Liver (tissue), 9 donors: ENCODE measurements around the gene FLVCR2. TPM values are rescaled to one million over a fixed set of nuclear protein-coding genes. Genes with fewer than 3 reads are reported as not detected.

Experiments used
- DNase-seq: peaks from one replicate; pipeline ENCODE4 v3.0.0-alpha.2; 2017; ENCODE audit warnings: low spot score
- H3K27ac ChIP-seq, 2 donors: one replicate each; pipeline ENCODE4 v1.7.0; 2013; ENCODE audit warnings: inconsistent platforms in 2 of 2, low read length in 2 of 2, control low read depth in 1 of 2, low read depth in 1 of 2, mild to moderate bottlenecking in 1 of 2
- H3K27me3 ChIP-seq, 4 donors: one replicate each; pipeline versions ENCODE4 v1.6.1 to v1.7.0; 2013; ENCODE audit warnings: low read length in 3 of 4, inconsistent platforms in 1 of 4, mild to moderate bottlenecking in 1 of 4, moderate library complexity in 1 of 4; ENCODE audit not compliant: control insufficient read depth in 4 of 4, insufficient read depth in 4 of 4
- H3K36me3 ChIP-seq, 4 donors: one replicate each; pipeline versions ENCODE4 v1.6.1 to v1.7.0; 2013; ENCODE audit warnings: low read length in 3 of 4, mild to moderate bottlenecking in 3 of 4, low read depth in 1 of 4, moderate library complexity in 1 of 4; ENCODE audit not compliant: control insufficient read depth in 4 of 4, insufficient read depth in 3 of 4
- H3K4me1 ChIP-seq, 4 donors: one replicate each; pipeline versions ENCODE4 v1.6.1 to v1.7.0; 2013; ENCODE audit warnings: low read length in 3 of 4, mild to moderate bottlenecking in 3 of 4, moderate library complexity in 1 of 4; ENCODE audit not compliant: control insufficient read depth in 4 of 4, insufficient read depth in 4 of 4
- H3K4me3 ChIP-seq, 3 donors: one replicate each; pipeline versions ENCODE4 v1.6.1 to v1.7.0; 2013; ENCODE audit warnings: low read length in 3 of 3, control low read depth in 1 of 3, low read depth in 1 of 3, mild to moderate bottlenecking in 1 of 3
- H3K9ac ChIP-seq, 2 donors: one replicate each; pipeline ENCODE4 v1.7.0; 2013; ENCODE audit warnings: low read length in 2 of 2, mild to moderate bottlenecking in 2 of 2, moderate library complexity in 2 of 2, control low read depth in 1 of 2, low read depth in 1 of 2
- H3K9me3 ChIP-seq, 4 donors: one replicate each; pipeline versions ENCODE4 v1.6.1 to v1.7.0; 2013; ENCODE audit warnings: low read length in 3 of 4; ENCODE audit not compliant: control insufficient read depth in 4 of 4
- CTCF ChIP-seq: fragments of 150-350 bp; IDR thresholded peaks from 2 replicates; pipeline ENCODE4 v1.5.1; 2017; ENCODE audit warnings: improper control_type of control experiment, low read depth, low read length; ENCODE audit not compliant: missing input control
- EGR1 ChIP-seq, 2 donors: IDR thresholded peaks; 2 replicates each; pipeline ENCODE4 v1.6.1; 2016 to 2018; ENCODE audit warnings: antibody characterized with exemption in 2 of 2, low read depth in 2 of 2
- FOXA1 ChIP-seq: IDR thresholded peaks from 2 replicates; pipeline ENCODE4 v1.6.1; 2016; ENCODE audit warnings: antibody characterized with exemption
- FOXA2 ChIP-seq: IDR thresholded peaks from 2 replicates; pipeline ENCODE4 v1.6.1; 2016; ENCODE audit warnings: antibody characterized with exemption
- HNF4A ChIP-seq, 2 donors: conservative IDR thresholded peaks; 2 replicates each; pipeline ENCODE4 v1.6.1; 2016; ENCODE audit warnings: antibody characterized with exemption in 2 of 2, mild to moderate bottlenecking in 2 of 2
- HNF4G ChIP-seq: IDR thresholded peaks from 2 replicates; pipeline ENCODE4 v1.6.1; 2016; ENCODE audit warnings: antibody characterized with exemption
- JUND ChIP-seq, 2 donors: IDR thresholded peaks; 2 replicates each; pipeline ENCODE4 v1.6.1; 2016; ENCODE audit warnings: antibody characterized with exemption in 2 of 2
- MAX ChIP-seq: IDR thresholded peaks from 2 replicates; pipeline ENCODE4 v1.6.1; 2016; ENCODE audit warnings: antibody characterized with exemption
- NR2F2 ChIP-seq: IDR thresholded peaks from 2 replicates; pipeline ENCODE4 v1.6.1; 2016; ENCODE audit warnings: antibody characterized with exemption
- REST ChIP-seq: IDR thresholded peaks from 2 replicates; pipeline ENCODE4 v1.6.1; 2016; ENCODE audit warnings: antibody characterized with exemption, mild to moderate bottlenecking
- RXRA ChIP-seq, 2 donors: IDR thresholded peaks; 2 replicates each; pipeline ENCODE4 v1.6.1; 2017 to 2018; ENCODE audit warnings: antibody characterized with exemption in 2 of 2, mild to moderate bottlenecking in 1 of 2
- SP1 ChIP-seq: IDR thresholded peaks from 2 replicates; pipeline ENCODE4 v1.6.1; 2018; ENCODE audit warnings: antibody characterized with exemption, mild to moderate bottlenecking
- TAF1 ChIP-seq: conservative IDR thresholded peaks from 2 replicates; pipeline ENCODE4 v1.6.1; 2016; ENCODE audit warnings: antibody characterized with exemption, mild to moderate bottlenecking
- YY1 ChIP-seq: IDR thresholded peaks from 2 replicates; pipeline ENCODE4 v1.6.1; 2016; ENCODE audit warnings: antibody characterized with exemption, mild to moderate bottlenecking
- WGBS: extraction: QIAGEN DNeasy Blood & Tissue Kit; methylation state at CpG from one replicate; pipeline ENCODE4 v1.1.7; 2013; 5-methylcytosine and 5-hydroxymethylcytosine counted together
- polyA plus RNA-seq, 2 donors: library from polyadenylated mRNA; stranded (reverse) in 1 of 2; unstranded in 1 of 2; fragments of 200-250 nt in 1 of 2; fragments of >200 nt in 1 of 2; fragmentation: Nextera tagmentation in 1 of 2; extraction: Ambion mirVana in 1 of 2; gene quantifications; one replicate each; pipeline versions ENCODE4 v1.2.1 to v1.2.3, GENCODE V29; 2013 to 2015
- total RNA-seq, 2 donors: library from RNA; depleted of rRNA; stranded (reverse); fragments of >200 nt; gene quantifications; one replicate each; pipeline ENCODE4 v1.2.3, GENCODE V29; 2014
- TF ChIP-seq, protein P1 (sequence below): IDR thresholded peaks from 2 replicates; pipeline ENCODE4 v1.6.1; 2016; ENCODE audit warnings: antibody characterized with exemption
- donor health status: healthy.
- donor health status: healthy.
- donor health status: healthy.
- donor health status: healthy.
- donor health status: healthy.

The FLVCR2 gene
- total and polyA plus RNA-seq, 4 donors: 8.7 to 13.1 (median 11.3) TPM

DNA sequence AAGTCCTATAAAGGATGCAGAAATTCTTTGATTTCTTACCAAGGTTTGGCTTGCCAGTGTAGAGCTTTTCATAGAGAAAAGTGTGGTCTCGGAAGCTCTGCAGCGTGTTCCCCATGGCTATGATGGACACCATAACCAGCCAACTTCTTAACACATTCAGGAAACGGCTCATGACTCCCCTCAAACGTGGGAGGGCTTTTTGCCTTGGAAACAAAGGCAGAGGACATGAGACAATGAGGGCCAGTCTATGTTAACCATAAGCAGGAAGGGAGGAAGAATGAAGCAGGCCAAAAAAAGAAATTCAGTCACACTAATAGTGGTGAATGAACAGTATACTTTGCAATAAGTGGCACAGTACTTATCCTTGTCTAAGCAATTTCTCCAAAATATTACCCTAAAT lies 78.9 kb downstream of the FLVCR2 start:
- peaks cover 0 to 29% (median 23%) of the 10 kb centered on the region in 4 donors for H3K4me1 ChIP-seq

GRCh38 chr14:75658957-75659356 lies 80.5 kb downstream of the FLVCR2 start:
- Histone ChIP-seq H3K4me3 (no peak overlapping the region), H3K27me3 (no peaks in the 10 kb centered on the region), H3K36me3 (peaks cover 2 to 23% (median 18%) of the 10 kb centered on the region in 4 donors), H3K4me1 (peaks cover 0 to 23% (median 19%) of the 10 kb centered on the region in 4 donors), H3K27ac (no peak overlapping the region), H3K9me3 (no peaks in the 10 kb centered on the region), H3K9ac (no peak overlapping the region)
- WGBS: 99% methylated on average over 2 of the region's 2 CpGs
- TF ChIP-seq EGR1 (IDR thresholded peaks at IDR 0.05; ENCODE audit: low read depth in 2 of 2): no peak
- no peak for TF ChIP-seq MAX
- TF ChIP-seq FOXA1: no peak
- no peak for TF ChIP-seq YY1
- no peak for TF ChIP-seq NR2F2
- TF ChIP-seq, protein P1, sequence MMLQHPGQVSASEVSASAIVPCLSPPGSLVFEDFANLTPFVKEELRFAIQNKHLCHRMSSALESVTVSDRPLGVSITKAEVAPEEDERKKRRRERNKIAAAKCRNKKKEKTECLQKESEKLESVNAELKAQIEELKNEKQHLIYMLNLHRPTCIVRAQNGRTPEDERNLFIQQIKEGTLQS: no peak
- TF ChIP-seq HNF4A (conservative IDR thresholded peaks at IDR 0.05): no peak
- no peak for TF ChIP-seq TAF1
- TF ChIP-seq JUND (IDR thresholded peaks at IDR 0.05): no peak
- no peak for DNase-seq

More for the DNA sequence above, 78.9 kb downstream of the FLVCR2 start:
- Histone ChIP-seq H3K9ac (no peak overlapping the region), H3K9me3 (no peaks in the 10 kb centered on the region), H3K27ac (no peak overlapping the region), H3K27me3 (no peaks in the 10 kb centered on the region), H3K4me3 (no peak overlapping the region), H3K36me3 (peaks cover 2 to 23% (median 17%) of the 10 kb centered on the region in 4 donors)
- TF ChIP-seq YY1 (no peak), NR2F2 (no peak), RXRA (IDR thresholded peaks at IDR 0.05) (no peak), MAX (no peak), TAF1 (no peak), FOXA2 (no peak), HNF4G (no peak), JUND (IDR thresholded peaks at IDR 0.05) (no peak), SP1 (no peak)
- TF ChIP-seq, protein P1: no peak
- no peak for DNase-seq
- 87% methylated on average over 4 of the region's 4 CpGs for WGBS

GRCh38 chr14:75660238-75660629 lies 81.8 kb downstream of the FLVCR2 start:
- H3K4me1 ChIP-seq: peaks cover 0 to 22% (median 17%) of the 10 kb centered on the region in 4 donors
- H3K9ac ChIP-seq: peak overlapping the region; percentile 95 to 98
- peak overlapping the region; percentile 81 to 97 for H3K27ac ChIP-seq
- DNase-seq: no peak
- WGBS: 9% methylated on average over 4 of the region's 4 CpGs
- peak overlapping the region; percentile 85 to 98 (median 95) for H3K4me3 ChIP-seq
- peaks cover 2 to 16% (median 11%) of the 10 kb centered on the region in 4 donors for H3K36me3 ChIP-seq
- no peaks in the 10 kb centered on the region for H3K9me3 ChIP-seq
- no peaks in the 10 kb centered on the region for H3K27me3 ChIP-seq
- no peak for TF ChIP-seq REST
- no peak for TF ChIP-seq CTCF
- no peak for TF ChIP-seq EGR1 (IDR thresholded peaks at IDR 0.05; ENCODE audit: low read depth in 2 of 2)
- no peak for TF ChIP-seq NR2F2
- TF ChIP-seq HNF4A (conservative IDR thresholded peaks at IDR 0.05): no peak
- no peak for TF ChIP-seq TAF1
- no peak for TF ChIP-seq FOXA1
- TF ChIP-seq, protein P1: no peak
- TF ChIP-seq HNF4G: no peak
- no peak for TF ChIP-seq SP1
- TF ChIP-seq MAX: no peak
- no peak for TF ChIP-seq RXRA (IDR thresholded peaks at IDR 0.05)
- TF ChIP-seq FOXA2: no peak
